C4-2B (cell line): ENCODE results near the gene ZCCHC4.
"Not testable (repeated sequence)": the region's sequence is repeated elsewhere in the genome, so short reads cannot be mapped to it uniquely, and the experiment has no call there.

ENCODE experiments used
- H3K27ac ChIP-seq: fragments of 450-650 bp; 2 replicates; pipeline ENCODE4 v1.5.1; 2017
- CTCF ChIP-seq: fragments of 450-650 bp; conservative IDR thresholded peaks from 2 replicates; pipeline ENCODE4 v1.5.1; 2017; ENCODE audit warnings: mild to moderate bottlenecking
- ZFX ChIP-seq: fragments of 450-650 bp; IDR thresholded peaks from 2 replicates; pipeline ENCODE4 v1.6.1; 2017

ZCCHC4 gene

GRCh38 chr4:25368315-25368714, 55.7 kb downstream of the ZCCHC4 start:
- no peak for TF ChIP-seq CTCF
- no peak for TF ChIP-seq ZFX
- no peak overlapping the region; the same call in 1 of the 2 replicates for H3K27ac ChIP-seq

- H3K27ac ChIP-seq: no peak overlapping the region
These were observed 57.7 kb downstream of the ZCCHC4 start for GRCh38 chr4:25370242-25370641.

GRCh38 chr4:25372549-25372948, 60.0 kb downstream of the ZCCHC4 start:
- H3K27ac ChIP-seq: not testable (repeated sequence)

More at GRCh38 chr4:25370242-25370641, 57.7 kb downstream of the ZCCHC4 start:
- no peak for TF ChIP-seq CTCF
- no peak for TF ChIP-seq ZFX

- H3K27ac ChIP-seq: peak within 1 kb of the TSS; percentile 79
- no peak for TF ChIP-seq ZFX
- TF ChIP-seq CTCF: no peak
These were observed 64.4 kb downstream of the ZCCHC4 start, which contains the start of gene ANAPC4 for GRCh38 chr4:25376754-25377571. ANAPC4 (plus strand) TSS chr4:25377263; CDS start chr4:25377428, 165 bp downstream.

- TF ChIP-seq CTCF: no peak
- TF ChIP-seq ZFX: no peak
- H3K27ac ChIP-seq: peak overlapping the region; percentile 79
These were observed 65.2 kb downstream of the ZCCHC4 start for GRCh38 chr4:25377572-25378436.

GRCh38 chr4:25378437-25378743, 65.8 kb downstream of the ZCCHC4 start:
- no peak overlapping the region for H3K27ac ChIP-seq
- no peak for TF ChIP-seq ZFX
- TF ChIP-seq CTCF: no peak

GRCh38 chr4:25379591-25379990, 67.0 kb downstream of the ZCCHC4 start:
- TF ChIP-seq CTCF: no peak
- no peak for TF ChIP-seq ZFX
- H3K27ac ChIP-seq: no peak overlapping the region
